K562 (cell line): ENCODE data around the gene WASL. TPM values are rescaled to one million over a fixed set of nuclear protein-coding genes. Genes with fewer than 3 reads are reported as not detected.
A peak's percentile ranks its signal among the peaks of the same experiment; 100 is the strongest.

Experiments used
- ATAC-seq: fragments of 200-7000 bp; cut with Tn5 transposase; 3 replicates; pipeline ENCODE4 v1.9.1; 2020; ENCODE audit warnings: moderate library complexity
- BruUV-seq: library from RNA; stranded (reverse); fragments of 400-500 nt; replicated peaks from 2 replicates; lab custom pipeline; 2021; lab: Mats Ljungman, UMichigan
- CTCF ChIA-PET: fragments of 300-600 bp; formaldehyde crosslinking; extraction: SDS; loops from one replicate; lab custom pipeline; 2021; ENCODE audit warnings: low intra/inter-chr PET ratio; lab: Yijun Ruan, JAX
- POLR2A ChIA-PET: fragments of 300-600, 350-650 bp; sonication (Branson Sonifier 250); formaldehyde crosslinking; extraction: SDS; loops from one replicate; lab custom pipeline; 2021; ENCODE audit warnings: antibody characterized with exemption, inconsistent platforms; lab: Yijun Ruan, JAX
- DNase-seq, 4 experiments: peaks; one replicate each; pipeline versions ENCODE4 v3.0.0 to v3.0.0-alpha.2; 2011 to 2018; ENCODE audit warnings: low spot score in 3 of 4, mixed read lengths in 3 of 4; ENCODE audit errors: extremely low read depth in 1 of 4
- FAIRE-seq: peaks from 2 replicates; lab custom pipeline; 2011; peaks lifted over from hg19 to GRCh38; lab: Jason Lieb, UNC
- H2AFZ ChIP-seq: 2 replicates; pipeline ENCODE4 v1.6.0; 2011; ENCODE audit warnings: low read depth, low read length, control low read depth, inconsistent platforms
- H3K27ac ChIP-seq: fragments of 200-600 bp; 3 replicates; pipeline ENCODE4 v1.8.0; 2011; ENCODE audit warnings: low read depth, mild to moderate bottlenecking, control low read depth, inconsistent platforms, low read length, moderate library complexity, mixed read lengths; ENCODE audit errors: extremely low read depth
- H3K27me3 ChIP-seq, 2 experiments: fragments of 300-600 bp in 1 of 2; 2 replicates in 1 of 2; 3 replicates in 1 of 2; pipeline versions ENCODE4 v1.6.0 to v1.8.0; 2011; ENCODE audit warnings: inconsistent platforms in 2 of 2, low read length in 2 of 2, mild to moderate bottlenecking in 1 of 2, mixed read lengths in 1 of 2, moderate library complexity in 1 of 2; ENCODE audit not compliant: control insufficient read depth in 2 of 2, insufficient read depth in 2 of 2
- H3K36me3 ChIP-seq: fragments of 300-600 bp; 3 replicates; pipeline ENCODE4 v1.8.0; 2011; ENCODE audit warnings: mild to moderate bottlenecking, low read length, inconsistent platforms; ENCODE audit not compliant: control insufficient read depth, insufficient read depth
- H3K4me1 ChIP-seq, 2 experiments: fragments of 200-600 bp in 1 of 2; replicated peaks in 1 of 2; 2 replicates in 1 of 2; 3 replicates in 1 of 2; pipeline versions ENCODE4 v1.5.1 to v1.8.0; 2011; ENCODE audit warnings: inconsistent platforms in 2 of 2, low read length in 2 of 2, mild to moderate bottlenecking in 1 of 2, mixed read lengths in 1 of 2, moderate library complexity in 1 of 2; ENCODE audit not compliant: control insufficient read depth in 2 of 2, insufficient read depth in 2 of 2
- H3K4me2 ChIP-seq: 2 replicates; pipeline ENCODE4 v1.6.1; 2011; ENCODE audit warnings: low read length, control low read depth, inconsistent platforms, mixed read lengths; ENCODE audit not compliant: insufficient read depth
- H3K4me3 ChIP-seq: fragments of 200-600 bp; sonication (generic), shearing (Covaris generic); 2 replicates; pipeline ENCODE4 v1.5.1; 2016; ENCODE audit warnings: control low read depth, inconsistent platforms
- H3K79me2 ChIP-seq: fragments of 200-600 bp; 3 replicates; pipeline ENCODE4 v1.8.0; 2011; ENCODE audit warnings: low read length, inconsistent platforms; ENCODE audit not compliant: control insufficient read depth, insufficient read depth
- H3K9ac ChIP-seq, 2 experiments: 2 replicates each; pipeline versions ENCODE4 v1.6.0 to v1.6.1; 2011; ENCODE audit warnings: low read depth in 2 of 2, low read length in 2 of 2, control low read depth in 1 of 2, inconsistent platforms in 1 of 2, mild to moderate bottlenecking in 1 of 2, mixed read lengths in 1 of 2; ENCODE audit not compliant: insufficient read depth in 1 of 2
- H3K9me1 ChIP-seq: one replicate; pipeline ENCODE4 v1.6.0; 2011; ENCODE audit warnings: inconsistent platforms, mild to moderate bottlenecking, low read length, moderate library complexity; ENCODE audit not compliant: control insufficient read depth, insufficient read depth
- H3K9me3 ChIP-seq: replicated peaks from 2 replicates; pipeline ENCODE4 v1.5.1; 2011; ENCODE audit warnings: low read depth, low read length, inconsistent platforms; ENCODE audit not compliant: control insufficient read depth, insufficient read depth
- H4K20me1 ChIP-seq: replicated peaks from 2 replicates; pipeline ENCODE4 v1.6.1; 2011; ENCODE audit warnings: low read length, inconsistent platforms, mixed read lengths; ENCODE audit not compliant: control insufficient read depth, insufficient read depth
- MBD1 ChIP-seq: fragments of 250-450 bp; sonication (Bioruptor Pico); IDR thresholded peaks from 2 replicates; pipeline ENCODE4 v1.8.0; 2022; ENCODE audit warnings: inconsistent platforms
- THRA ChIP-seq: fragments of 450-650 bp; IDR thresholded peaks from 2 replicates; pipeline ENCODE4 v1.6.1; 2017; ENCODE audit warnings: mild to moderate bottlenecking, moderate library complexity
- ZNF507 ChIP-seq: conservative IDR thresholded peaks from 2 replicates; pipeline ENCODE4 v1.6.1; 2017; ENCODE audit warnings: missing genetic modification characterization, missing compliant biosample characterization
- WGBS: fragments of 100-300 bp; shearing (Covaris generic); methylation state at CpG from one replicate; pipeline ENCODE4 v1.1.6; 2016; ENCODE audit warnings: low coverage, mixed read lengths; ENCODE audit not compliant: insufficient coverage; ENCODE audit errors: missing lambda C conversion rate; 5-methylcytosine and 5-hydroxymethylcytosine counted together
- in situ Hi-C: fragments of 300-500 bp; cut with MboI; formaldehyde crosslinking; loops from 4 replicates; pipeline ENCODE4 v1.15.0; 2018; ENCODE audit warnings: inconsistent platforms, mixed read lengths
- intact Hi-C: fragments of 100-400 bp; cut with micrococcal nuclease; formaldehyde crosslinking; loops from 2 replicates; pipeline ENCODE4 v1.14.2; 2022
- polyA plus RNA-seq, 8 experiments: library from polyadenylated mRNA; depleted of rRNA in 4 of 8; stranded (reverse) in 5 of 8; unstranded in 3 of 8; fragments of >200 nt; fragmentation: Nextera tagmentation in 2 of 8; fragmentation: Illumina TruSeq in 1 of 8; extraction: Ambion mirVana in 2 of 8; extraction: Trizol in 1 of 8; gene quantifications; 2 replicates each; pipeline versions ENCODE4 v1.2.1 to v1.2.3, GENCODE V29; 2011 to 2014; ENCODE audit warnings: inconsistent platforms in 1 of 8, missing spikeins in 1 of 8
- total RNA-seq, 7 experiments: library from RNA; depleted of rRNA in 6 of 7; stranded (reverse); fragments of >200 nt in 6 of 7; fragmentation: Illumina TruSeq in 2 of 7; extraction: Trizol in 2 of 7; gene quantifications; 2 replicates each; pipeline versions ENCODE4 v1.2.1 to v1.2.3, GENCODE V29; 2011 to 2021; ENCODE audit warnings: low replicate concordance in 1 of 7

The WASL gene
- total and polyA plus RNA-seq, 9 of the 15 experiments (the other 6 are each of a cell fraction or from before 2014, with no cell fraction given): 3.2 to 13.9 (median 8.3) TPM

- no peak for ATAC-seq
- no peak overlapping the region for H2AFZ ChIP-seq
- no peaks in the 10 kb centered on the region for H3K36me3 ChIP-seq
- no peak for FAIRE-seq
- H3K79me2 ChIP-seq: peaks cover 34% of the 10 kb centered on the region
- H4K20me1 ChIP-seq: no peaks in the 10 kb centered on the region
- DNase-seq: no peak
- H3K9me1 ChIP-seq: no peaks in the 10 kb centered on the region
- WGBS: 77% methylated on average over 3 of the region's 3 CpGs
- in situ Hi-C loops: no loop called here
- H3K27ac ChIP-seq: no peak overlapping the region
- no peak overlapping the region for H3K4me3 ChIP-seq
- POLR2A ChIA-PET: interaction anchor here (1.0 kb wide), 1 partner anchor 73 kb away, joined by 3 read pairs; no protein-coding TSS in a partner anchor
- no TSS peak for BruUV-seq
- no peaks in the 10 kb centered on the region for H3K9me3 ChIP-seq
- H3K27me3 ChIP-seq: no peaks in the 10 kb centered on the region
- CTCF ChIA-PET: no interaction called here
- no peak for TF ChIP-seq THRA
- TF ChIP-seq MBD1: 0 out of 2 replicates have a peak, but pooled peaks have one; percentile 46
- TF ChIP-seq ZNF507: peak; percentile 67
- intact Hi-C loops: no loop called here
- H3K4me2 ChIP-seq: no peak overlapping the region
- no peak overlapping the region for H3K9ac ChIP-seq
- H3K4me1 ChIP-seq: peaks cover 0 to 16% of the 10 kb centered on the region in 2 experiments; a peak in 3 of 5 replicates
Measured at GRCh38 chr7:123754271-123754871, 5.6 kb upstream of the WASL start.
